ENCODE results near the gene LONP2. TPM values are rescaled to one million over a fixed set of nuclear protein-coding genes. Genes with fewer than 3 reads are reported as not detected.

Gene LONP2
- total and polyA plus RNA-seq, 2 experiments from 2014 or later, result 12.4 to 25.2 TPM

DNA sequence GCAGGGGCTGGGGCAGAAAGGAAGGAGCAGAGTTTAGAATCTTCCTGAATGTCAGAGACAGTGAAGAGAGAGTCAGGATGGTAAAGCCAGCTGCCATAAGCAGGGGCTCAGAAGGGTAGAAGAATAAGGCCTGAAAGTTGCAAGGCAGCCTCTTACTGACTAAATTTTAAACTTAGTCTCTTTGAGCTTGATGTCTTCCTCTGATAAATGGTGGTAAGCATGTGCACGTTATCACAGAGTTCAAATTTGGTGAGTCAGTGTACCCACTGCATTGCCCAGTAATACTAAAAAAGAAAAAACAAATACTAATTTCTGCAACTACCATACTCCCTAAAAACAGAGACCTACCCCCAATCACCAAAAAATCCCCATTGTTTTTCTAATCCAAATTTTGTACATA lies 96.0 kb downstream of the LONP2 start:
- Mint-ChIP-seq H3K27ac (no peak overlapping the region; the same call in 1 of the 2 replicates), H3K27me3 (ENCODE audit: insufficient read depth, low read depth, poor library complexity) (peaks cover 2% of the 10 kb centered on the region), H3K36me3 (ENCODE audit: low read depth) (peaks cover 4% of the 10 kb centered on the region; the same call in 1 of the 3 replicates), H3K9me3 (no peaks in the 10 kb centered on the region), H3K4me3 (no peak overlapping the region), H3K4me1 (peaks cover 16% of the 10 kb centered on the region; the same call in 2 of the 3 replicates)
- Histone ChIP-seq H3K4me2 (no peak overlapping the region), H3K27ac (ENCODE audit: low read depth) (no peak overlapping the region), H3K4me1 (ENCODE audit: insufficient read depth) (peaks cover 12% of the 10 kb centered on the region; the same call in 1 of the 2 replicates), H3K27me3 (ENCODE audit: insufficient read depth) (no peaks in the 10 kb centered on the region), H3K9me2 (ENCODE audit: insufficient read depth) (no peaks in the 10 kb centered on the region), H3K79me2 (replicated peaks; ENCODE audit: insufficient read depth) (no peaks in the 10 kb centered on the region), H2AFZ (no peak overlapping the region), H3F3A (replicated peaks; ENCODE audit: low read depth) (no peaks in the 10 kb centered on the region), H3K4me3 (no peak overlapping the region), H3K36me3 (ENCODE audit: insufficient read depth) (no peaks in the 10 kb centered on the region), H4K20me1 (replicated peaks; ENCODE audit: insufficient read depth) (no peaks in the 10 kb centered on the region)
- ATAC-seq (no peak), DNase-seq (ENCODE audit: low spot score) (no peak)
- TF ChIP-seq, protein P1, sequence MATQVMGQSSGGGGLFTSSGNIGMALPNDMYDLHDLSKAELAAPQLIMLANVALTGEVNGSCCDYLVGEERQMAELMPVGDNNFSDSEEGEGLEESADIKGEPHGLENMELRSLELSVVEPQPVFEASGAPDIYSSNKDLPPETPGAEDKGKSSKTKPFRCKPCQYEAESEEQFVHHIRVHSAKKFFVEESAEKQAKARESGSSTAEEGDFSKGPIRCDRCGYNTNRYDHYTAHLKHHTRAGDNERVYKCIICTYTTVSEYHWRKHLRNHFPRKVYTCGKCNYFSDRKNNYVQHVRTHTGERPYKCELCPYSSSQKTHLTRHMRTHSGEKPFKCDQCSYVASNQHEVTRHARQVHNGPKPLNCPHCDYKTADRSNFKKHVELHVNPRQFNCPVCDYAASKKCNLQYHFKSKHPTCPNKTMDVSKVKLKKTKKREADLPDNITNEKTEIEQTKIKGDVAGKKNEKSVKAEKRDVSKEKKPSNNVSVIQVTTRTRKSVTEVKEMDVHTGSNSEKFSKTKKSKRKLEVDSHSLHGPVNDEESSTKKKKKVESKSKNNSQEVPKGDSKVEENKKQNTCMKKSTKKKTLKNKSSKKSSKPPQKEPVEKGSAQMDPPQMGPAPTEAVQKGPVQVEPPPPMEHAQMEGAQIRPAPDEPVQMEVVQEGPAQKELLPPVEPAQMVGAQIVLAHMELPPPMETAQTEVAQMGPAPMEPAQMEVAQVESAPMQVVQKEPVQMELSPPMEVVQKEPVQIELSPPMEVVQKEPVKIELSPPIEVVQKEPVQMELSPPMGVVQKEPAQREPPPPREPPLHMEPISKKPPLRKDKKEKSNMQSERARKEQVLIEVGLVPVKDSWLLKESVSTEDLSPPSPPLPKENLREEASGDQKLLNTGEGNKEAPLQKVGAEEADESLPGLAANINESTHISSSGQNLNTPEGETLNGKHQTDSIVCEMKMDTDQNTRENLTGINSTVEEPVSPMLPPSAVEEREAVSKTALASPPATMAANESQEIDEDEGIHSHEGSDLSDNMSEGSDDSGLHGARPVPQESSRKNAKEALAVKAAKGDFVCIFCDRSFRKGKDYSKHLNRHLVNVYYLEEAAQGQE (IDR thresholded peaks at IDR 0.05; ENCODE audit: unreplicated experiment), result no peak
- no peak for TF ChIP-seq CREB1 (CRISPR knock-in tag; IDR thresholded peaks at IDR 0.05; ENCODE audit: low read depth)
- TF ChIP-seq, protein P2, sequence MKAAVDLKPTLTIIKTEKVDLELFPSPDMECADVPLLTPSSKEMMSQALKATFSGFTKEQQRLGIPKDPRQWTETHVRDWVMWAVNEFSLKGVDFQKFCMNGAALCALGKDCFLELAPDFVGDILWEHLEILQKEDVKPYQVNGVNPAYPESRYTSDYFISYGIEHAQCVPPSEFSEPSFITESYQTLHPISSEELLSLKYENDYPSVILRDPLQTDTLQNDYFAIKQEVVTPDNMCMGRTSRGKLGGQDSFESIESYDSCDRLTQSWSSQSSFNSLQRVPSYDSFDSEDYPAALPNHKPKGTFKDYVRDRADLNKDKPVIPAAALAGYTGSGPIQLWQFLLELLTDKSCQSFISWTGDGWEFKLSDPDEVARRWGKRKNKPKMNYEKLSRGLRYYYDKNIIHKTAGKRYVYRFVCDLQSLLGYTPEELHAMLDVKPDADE (IDR thresholded peaks at IDR 0.05), result no peak
- TF ChIP-seq STAT1 (IDR thresholded peaks at IDR 0.05; ENCODE audit: unreplicated experiment), result no peak
- TF ChIP-seq ZNF114 (CRISPR knock-in tag; IDR thresholded peaks at IDR 0.05), result no peak
- no peak for TF ChIP-seq NANOG (IDR thresholded peaks at IDR 0.05; ENCODE audit: borderline replicate concordance)
- TF ChIP-seq, protein P3, sequence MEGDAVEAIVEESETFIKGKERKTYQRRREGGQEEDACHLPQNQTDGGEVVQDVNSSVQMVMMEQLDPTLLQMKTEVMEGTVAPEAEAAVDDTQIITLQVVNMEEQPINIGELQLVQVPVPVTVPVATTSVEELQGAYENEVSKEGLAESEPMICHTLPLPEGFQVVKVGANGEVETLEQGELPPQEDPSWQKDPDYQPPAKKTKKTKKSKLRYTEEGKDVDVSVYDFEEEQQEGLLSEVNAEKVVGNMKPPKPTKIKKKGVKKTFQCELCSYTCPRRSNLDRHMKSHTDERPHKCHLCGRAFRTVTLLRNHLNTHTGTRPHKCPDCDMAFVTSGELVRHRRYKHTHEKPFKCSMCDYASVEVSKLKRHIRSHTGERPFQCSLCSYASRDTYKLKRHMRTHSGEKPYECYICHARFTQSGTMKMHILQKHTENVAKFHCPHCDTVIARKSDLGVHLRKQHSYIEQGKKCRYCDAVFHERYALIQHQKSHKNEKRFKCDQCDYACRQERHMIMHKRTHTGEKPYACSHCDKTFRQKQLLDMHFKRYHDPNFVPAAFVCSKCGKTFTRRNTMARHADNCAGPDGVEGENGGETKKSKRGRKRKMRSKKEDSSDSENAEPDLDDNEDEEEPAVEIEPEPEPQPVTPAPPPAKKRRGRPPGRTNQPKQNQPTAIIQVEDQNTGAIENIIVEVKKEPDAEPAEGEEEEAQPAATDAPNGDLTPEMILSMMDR (conservative IDR thresholded peaks at IDR 0.05; ENCODE audit: low read depth in 2 of 2), result no peak
- TF ChIP-seq EZH2phosphoT487 (IDR thresholded peaks at IDR 0.05; ENCODE audit: unreplicated experiment), result no peak
- TF ChIP-seq ZNF331 (CRISPR knock-in tag; IDR thresholded peaks at IDR 0.05; ENCODE audit: low read depth), result no peak
- no peak for TF ChIP-seq POLR2AphosphoS5 (IDR thresholded peaks at IDR 0.05; ENCODE audit: low read depth)
- TF ChIP-seq EZH2 (IDR thresholded peaks at IDR 0.05; ENCODE audit: low read depth, unreplicated experiment), result no peak
- no peak for TF ChIP-seq JUNB (IDR thresholded peaks at IDR 0.05; ENCODE audit: unreplicated experiment)
- TF ChIP-seq, protein P4, sequence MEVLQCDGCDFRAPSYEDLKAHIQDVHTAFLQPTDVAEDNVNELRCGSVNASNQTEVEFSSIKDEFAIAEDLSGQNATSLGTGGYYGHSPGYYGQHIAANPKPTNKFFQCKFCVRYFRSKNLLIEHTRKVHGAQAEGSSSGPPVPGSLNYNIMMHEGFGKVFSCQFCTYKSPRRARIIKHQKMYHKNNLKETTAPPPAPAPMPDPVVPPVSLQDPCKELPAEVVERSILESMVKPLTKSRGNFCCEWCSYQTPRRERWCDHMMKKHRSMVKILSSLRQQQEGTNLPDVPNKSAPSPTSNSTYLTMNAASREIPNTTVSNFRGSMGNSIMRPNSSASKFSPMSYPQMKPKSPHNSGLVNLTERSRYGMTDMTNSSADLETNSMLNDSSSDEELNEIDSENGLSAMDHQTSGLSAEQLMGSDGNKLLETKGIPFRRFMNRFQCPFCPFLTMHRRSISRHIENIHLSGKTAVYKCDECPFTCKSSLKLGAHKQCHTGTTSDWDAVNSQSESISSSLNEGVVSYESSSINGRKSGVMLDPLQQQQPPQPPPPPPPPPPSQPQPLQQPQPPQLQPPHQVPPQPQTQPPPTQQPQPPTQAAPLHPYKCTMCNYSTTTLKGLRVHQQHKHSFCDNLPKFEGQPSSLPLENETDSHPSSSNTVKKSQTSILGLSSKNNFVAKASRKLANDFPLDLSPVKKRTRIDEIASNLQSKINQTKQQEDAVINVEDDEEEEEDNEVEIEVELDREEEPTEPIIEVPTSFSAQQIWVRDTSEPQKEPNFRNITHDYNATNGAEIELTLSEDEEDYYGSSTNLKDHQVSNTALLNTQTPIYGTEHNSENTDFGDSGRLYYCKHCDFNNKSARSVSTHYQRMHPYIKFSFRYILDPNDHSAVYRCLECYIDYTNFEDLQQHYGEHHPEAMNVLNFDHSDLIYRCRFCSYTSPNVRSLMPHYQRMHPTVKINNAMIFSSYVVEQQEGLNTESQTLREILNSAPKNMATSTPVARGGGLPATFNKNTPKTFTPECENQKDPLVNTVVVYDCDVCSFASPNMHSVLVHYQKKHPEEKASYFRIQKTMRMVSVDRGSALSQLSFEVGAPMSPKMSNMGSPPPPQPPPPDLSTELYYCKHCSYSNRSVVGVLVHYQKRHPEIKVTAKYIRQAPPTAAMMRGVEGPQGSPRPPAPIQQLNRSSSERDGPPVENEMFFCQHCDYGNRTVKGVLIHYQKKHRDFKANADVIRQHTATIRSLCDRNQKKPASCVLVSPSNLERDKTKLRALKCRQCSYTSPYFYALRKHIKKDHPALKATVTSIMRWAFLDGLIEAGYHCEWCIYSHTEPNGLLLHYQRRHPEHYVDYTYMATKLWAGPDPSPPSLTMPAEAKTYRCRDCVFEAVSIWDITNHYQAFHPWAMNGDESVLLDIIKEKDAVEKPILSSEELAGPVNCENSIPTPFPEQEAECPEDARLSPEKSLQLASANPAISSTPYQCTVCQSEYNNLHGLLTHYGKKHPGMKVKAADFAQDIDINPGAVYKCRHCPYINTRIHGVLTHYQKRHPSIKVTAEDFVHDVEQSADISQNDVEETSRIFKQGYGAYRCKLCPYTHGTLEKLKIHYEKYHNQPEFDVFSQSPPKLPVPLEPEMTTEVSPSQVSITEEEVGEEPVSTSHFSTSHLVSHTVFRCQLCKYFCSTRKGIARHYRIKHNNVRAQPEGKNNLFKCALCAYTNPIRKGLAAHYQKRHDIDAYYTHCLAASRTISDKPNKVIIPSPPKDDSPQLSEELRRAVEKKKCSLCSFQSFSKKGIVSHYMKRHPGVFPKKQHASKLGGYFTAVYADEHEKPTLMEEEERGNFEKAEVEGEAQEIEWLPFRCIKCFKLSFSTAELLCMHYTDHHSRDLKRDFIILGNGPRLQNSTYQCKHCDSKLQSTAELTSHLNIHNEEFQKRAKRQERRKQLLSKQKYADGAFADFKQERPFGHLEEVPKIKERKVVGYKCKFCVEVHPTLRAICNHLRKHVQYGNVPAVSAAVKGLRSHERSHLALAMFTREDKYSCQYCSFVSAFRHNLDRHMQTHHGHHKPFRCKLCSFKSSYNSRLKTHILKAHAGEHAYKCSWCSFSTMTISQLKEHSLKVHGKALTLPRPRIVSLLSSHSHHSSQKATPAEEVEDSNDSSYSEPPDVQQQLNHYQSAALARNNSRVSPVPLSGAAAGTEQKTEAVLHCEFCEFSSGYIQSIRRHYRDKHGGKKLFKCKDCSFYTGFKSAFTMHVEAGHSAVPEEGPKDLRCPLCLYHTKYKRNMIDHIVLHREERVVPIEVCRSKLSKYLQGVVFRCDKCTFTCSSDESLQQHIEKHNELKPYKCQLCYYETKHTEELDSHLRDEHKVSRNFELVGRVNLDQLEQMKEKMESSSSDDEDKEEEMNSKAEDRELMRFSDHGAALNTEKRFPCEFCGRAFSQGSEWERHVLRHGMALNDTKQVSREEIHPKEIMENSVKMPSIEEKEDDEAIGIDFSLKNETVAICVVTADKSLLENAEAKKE (CRISPR knock-in tag; IDR thresholded peaks at IDR 0.05), result no peak

Data from GM23338 (cell line).